CD14-positive monocyte (primary cell): ENCODE data around the gene DEPDC5. TPM values are rescaled to one million over a fixed set of nuclear protein-coding genes. Genes with fewer than 3 reads are reported as not detected.
"Not testable (repeated sequence)": the region's sequence is repeated elsewhere in the genome, so short reads cannot be mapped to it uniquely, and the experiment has no call there.

Experiments used
- DNase-seq, 3 donors: peaks; one replicate each; pipeline ENCODE4 v3.0.0-alpha.2; 2011 to 2022
- H2AFZ ChIP-seq: 2 replicates; pipeline ENCODE4 v1.6.0; 2012; ENCODE audit warnings: mild to moderate bottlenecking, low read depth, low read length, inconsistent platforms; ENCODE audit not compliant: insufficient read depth, poor library complexity, severe bottlenecking
- H3K27ac ChIP-seq, 2 donors: 1 replicate in 1 of 2; 2 replicates in 1 of 2; pipeline ENCODE4 v1.5.1; 2012 to 2013; ENCODE audit warnings: low read length in 2 of 2, control low read depth in 1 of 2, inconsistent platforms in 1 of 2, low read depth in 1 of 2, mild to moderate bottlenecking in 1 of 2
- H3K27me3 ChIP-seq, 2 donors: one replicate each; pipeline versions ENCODE4 v1.6.0 to v1.6.1; 2011 to 2013; ENCODE audit warnings: low read length in 2 of 2; ENCODE audit not compliant: control insufficient read depth in 2 of 2, insufficient read depth in 2 of 2
- H3K36me3 ChIP-seq, 2 donors: replicated peaks in 1 of 2; 1 replicate in 1 of 2; 2 replicates in 1 of 2; pipeline versions ENCODE4 v1.5.1 to v1.6.1; 2012 to 2013; ENCODE audit warnings: low read length in 2 of 2, control low read depth in 1 of 2, inconsistent platforms in 1 of 2, mild to moderate bottlenecking in 1 of 2; ENCODE audit not compliant: insufficient read depth in 2 of 2, control insufficient read depth in 1 of 2
- H3K4me1 ChIP-seq, 2 donors: 1 replicate in 1 of 2; 2 replicates in 1 of 2; pipeline versions ENCODE4 v1.5.1 to v1.6.1; 2012 to 2013; ENCODE audit warnings: low read length in 2 of 2, control low read depth in 1 of 2, inconsistent platforms in 1 of 2, mild to moderate bottlenecking in 1 of 2, moderate library complexity in 1 of 2; ENCODE audit not compliant: insufficient read depth in 2 of 2, control insufficient read depth in 1 of 2
- H3K4me2 ChIP-seq: replicated peaks from 2 replicates; pipeline ENCODE3; 2012; ENCODE audit warnings: low read length, moderate library complexity, mild to moderate bottlenecking; ENCODE audit not compliant: poor library complexity, severe bottlenecking; ENCODE audit errors: extremely low read depth
- H3K4me3 ChIP-seq, 3 experiments: fragments of 200-600 bp in 1 of 3; sonication (generic) in 1 of 3; replicated peaks in 1 of 3; 1 replicate in 2 of 3; 2 replicates in 1 of 3; pipeline ENCODE4 v1.5.1; 2011 to 2013; ENCODE audit warnings: low read length in 3 of 3, mild to moderate bottlenecking in 3 of 3, control low read depth in 2 of 3, low read depth in 2 of 3, inconsistent platforms in 1 of 3, moderate library complexity in 1 of 3
- H3K79me2 ChIP-seq: 2 replicates; pipeline ENCODE4 v1.6.0; 2012; ENCODE audit warnings: mild to moderate bottlenecking, control low read depth, inconsistent platforms, low read length, moderate library complexity; ENCODE audit not compliant: insufficient read depth
- H3K9ac ChIP-seq: 2 replicates; pipeline ENCODE4 v1.6.0; 2017; ENCODE audit warnings: low read length, mild to moderate bottlenecking; ENCODE audit not compliant: insufficient read depth, poor library complexity, severe bottlenecking
- H3K9me3 ChIP-seq, 2 donors: replicated peaks in 1 of 2; 1 replicate in 1 of 2; 2 replicates in 1 of 2; pipeline versions ENCODE4 v1.5.1 to v1.6.1; 2012 to 2013; ENCODE audit warnings: low read length in 2 of 2, control low read depth in 1 of 2; ENCODE audit not compliant: control insufficient read depth in 1 of 2, insufficient read depth in 1 of 2
- H4K20me1 ChIP-seq: 2 replicates; pipeline ENCODE4 v1.6.0; 2012; ENCODE audit warnings: mild to moderate bottlenecking, low read length, control low read depth, moderate library complexity; ENCODE audit not compliant: insufficient read depth
- H3K27ac Mint-ChIP-seq, 7 donors: one replicate each; pipeline ENCODE4 v1.8.0; 2020; ENCODE audit warnings: mild to moderate bottlenecking in 7 of 7, mixed read lengths in 7 of 7, moderate library complexity in 6 of 7, inconsistent platforms in 2 of 7
- H3K27me3 Mint-ChIP-seq, 3 donors: one replicate each; pipeline ENCODE4 v1.8.0; 2021 to 2022; ENCODE audit warnings: low read depth in 3 of 3, mild to moderate bottlenecking in 3 of 3, mixed read lengths in 3 of 3, moderate library complexity in 3 of 3, inconsistent platforms in 1 of 3
- H3K36me3 Mint-ChIP-seq, 2 donors: one replicate each; pipeline ENCODE4 v1.8.0; 2020; ENCODE audit warnings: mixed read lengths in 2 of 2, inconsistent platforms in 1 of 2, mild to moderate bottlenecking in 1 of 2
- H3K4me1 Mint-ChIP-seq: one replicate; pipeline ENCODE4 v1.8.0; 2020; ENCODE audit warnings: mild to moderate bottlenecking, mixed read lengths
- H3K4me3 Mint-ChIP-seq, 2 donors: one replicate each; pipeline ENCODE4 v1.8.0; 2020; ENCODE audit warnings: mild to moderate bottlenecking in 2 of 2, mixed read lengths in 2 of 2, moderate library complexity in 1 of 2
- H3K9me3 Mint-ChIP-seq, 7 donors: one replicate each; pipeline ENCODE4 v1.8.0; 2020 to 2022; ENCODE audit warnings: mixed read lengths in 7 of 7, mild to moderate bottlenecking in 6 of 7, moderate library complexity in 6 of 7, inconsistent platforms in 2 of 7
- CTCF ChIP-seq: fragments of 200-600 bp; IDR thresholded peaks from one replicate; pipeline ENCODE4 v1.8.0; 2022; ENCODE audit warnings: antibody characterized with exemption, mild to moderate bottlenecking
- WGBS: methylation state at CpG from one replicate; pipeline ENCODE4 v1.1.5; 2013; ENCODE audit warnings: missing lambda C conversion rate; ENCODE audit not compliant: insufficient coverage; 5-methylcytosine and 5-hydroxymethylcytosine counted together
- intact Hi-C, 2 donors: fragments of 100-400 bp; cut with micrococcal nuclease; formaldehyde crosslinking; loops; one replicate each; pipeline versions ENCODE4 v1.15.0 to v1.15.1; 2023
- polyA plus RNA-seq, 3 donors: library from polyadenylated mRNA; depleted of rRNA in 1 of 3; unstranded in 2 of 3; stranded (reverse) in 1 of 3; fragments of 300-500 nt in 2 of 3; fragments of >200 nt in 1 of 3; fragmentation: Illumina TruSeq in 2 of 3; gene quantifications; 1 replicate in 2 of 3; 2 replicates in 1 of 3; pipeline ENCODE4 v1.2.3, GENCODE V29; 2012 to 2021

Gene DEPDC5
- polyA plus RNA-seq, 3 donors, result 2.2 to 19.5 (median 4.1) TPM

GRCh38 chr22:31711226-31711625 lies 42.6 kb upstream of the DEPDC5 start:
- peaks cover 57 to 92% of the 10 kb centered on the region in 2 donors for H3K36me3 ChIP-seq
- DNase-seq, H3K9me3 Mint-ChIP-seq, H3K4me2 ChIP-seq, H3K27me3 ChIP-seq, H3K4me3 ChIP-seq, H3K27me3 Mint-ChIP-seq, H2AFZ ChIP-seq, H3K4me1 Mint-ChIP-seq, H3K9ac ChIP-seq, H3K27ac ChIP-seq, H3K4me3 Mint-ChIP-seq, intact Hi-C loops, H3K4me1 ChIP-seq, H3K9me3 ChIP-seq: not testable (repeated sequence)
- H3K79me2 ChIP-seq, result peaks cover 35% of the 10 kb centered on the region
- H3K36me3 Mint-ChIP-seq, result peaks cover 57 to 89% of the 10 kb centered on the region in 2 donors
- H3K27ac Mint-ChIP-seq, result peak overlapping the region in 3 of 7 donors; percentile 19 to 51 (median 21)
- H4K20me1 ChIP-seq, result peaks cover 43% of the 10 kb centered on the region
- WGBS, result no CpG with 5 or more reads among the region's 12 CpGs

- Histone ChIP-seq H3K4me3 (no peak overlapping the region), H3K4me1 (no peaks in the 10 kb centered on the region), H3K9ac (no peak overlapping the region), H3K27me3 (no peaks in the 10 kb centered on the region), H3K79me2 (peaks cover 27% of the 10 kb centered on the region), H3K9me3 (no peaks in the 10 kb centered on the region), H3K27ac (no peak overlapping the region), H4K20me1 (peaks cover 65% of the 10 kb centered on the region), H2AFZ (no peak overlapping the region), H3K4me2 (no peak overlapping the region), H3K36me3 (peaks cover 76 to 90% of the 10 kb centered on the region in 2 donors)
- H3K27ac Mint-ChIP-seq, result peak overlapping the region in 2 of 7 donors; percentile 6 to 74
- H3K4me1 Mint-ChIP-seq, result peaks cover 4% of the 10 kb centered on the region
- H3K4me3 Mint-ChIP-seq, result no peak overlapping the region
- H3K36me3 Mint-ChIP-seq, result peaks cover 70 to 92% of the 10 kb centered on the region in 2 donors
- intact Hi-C loops, result no loop called here
- no peak for DNase-seq
- no peak for TF ChIP-seq CTCF
- H3K27me3 Mint-ChIP-seq, result no peaks in the 10 kb centered on the region
- WGBS, result 100% methylated on average over 2 of the region's 5 CpGs
- peaks cover 0 to 3% (median 0%) of the 10 kb centered on the region in 7 donors for H3K9me3 Mint-ChIP-seq
Observed at GRCh38 chr22:31715147-31715778, 38.6 kb upstream of the DEPDC5 start.
